GM12801 (cell line): ENCODE measurements around the gene CUX1.

Experiments used
- TF ChIP-seq, protein P1 (sequence below): IDR thresholded peaks from one replicate; pipeline ENCODE4 v1.5.1; 2011; ENCODE audit warnings: control low read depth; ENCODE audit not compliant: insufficient read length; ENCODE audit errors: extremely low read depth

CUX1 gene

DNA sequence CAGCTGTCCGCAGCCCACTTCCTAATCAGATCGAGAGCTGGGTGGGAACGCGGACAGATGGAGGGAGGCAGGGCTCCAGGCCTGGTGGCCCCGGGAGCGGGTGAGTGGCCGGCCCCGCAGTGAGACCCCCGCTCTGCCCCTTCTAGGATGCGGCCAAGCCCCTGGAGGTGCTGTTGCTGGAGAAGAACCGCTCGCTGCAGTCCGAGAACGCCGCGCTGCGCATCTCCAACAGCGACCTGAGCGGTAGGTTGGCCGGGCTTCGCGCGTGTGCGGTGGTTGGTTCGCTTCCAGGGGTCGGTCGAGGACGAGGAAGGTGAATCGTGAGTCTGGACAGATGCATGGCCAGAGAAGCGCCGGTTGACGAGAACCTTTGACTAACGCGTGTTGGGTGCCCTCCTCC is 377.9 kb downstream of the CUX1 start:
- TF ChIP-seq, protein P1, sequence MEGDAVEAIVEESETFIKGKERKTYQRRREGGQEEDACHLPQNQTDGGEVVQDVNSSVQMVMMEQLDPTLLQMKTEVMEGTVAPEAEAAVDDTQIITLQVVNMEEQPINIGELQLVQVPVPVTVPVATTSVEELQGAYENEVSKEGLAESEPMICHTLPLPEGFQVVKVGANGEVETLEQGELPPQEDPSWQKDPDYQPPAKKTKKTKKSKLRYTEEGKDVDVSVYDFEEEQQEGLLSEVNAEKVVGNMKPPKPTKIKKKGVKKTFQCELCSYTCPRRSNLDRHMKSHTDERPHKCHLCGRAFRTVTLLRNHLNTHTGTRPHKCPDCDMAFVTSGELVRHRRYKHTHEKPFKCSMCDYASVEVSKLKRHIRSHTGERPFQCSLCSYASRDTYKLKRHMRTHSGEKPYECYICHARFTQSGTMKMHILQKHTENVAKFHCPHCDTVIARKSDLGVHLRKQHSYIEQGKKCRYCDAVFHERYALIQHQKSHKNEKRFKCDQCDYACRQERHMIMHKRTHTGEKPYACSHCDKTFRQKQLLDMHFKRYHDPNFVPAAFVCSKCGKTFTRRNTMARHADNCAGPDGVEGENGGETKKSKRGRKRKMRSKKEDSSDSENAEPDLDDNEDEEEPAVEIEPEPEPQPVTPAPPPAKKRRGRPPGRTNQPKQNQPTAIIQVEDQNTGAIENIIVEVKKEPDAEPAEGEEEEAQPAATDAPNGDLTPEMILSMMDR, result no peak

DNA sequence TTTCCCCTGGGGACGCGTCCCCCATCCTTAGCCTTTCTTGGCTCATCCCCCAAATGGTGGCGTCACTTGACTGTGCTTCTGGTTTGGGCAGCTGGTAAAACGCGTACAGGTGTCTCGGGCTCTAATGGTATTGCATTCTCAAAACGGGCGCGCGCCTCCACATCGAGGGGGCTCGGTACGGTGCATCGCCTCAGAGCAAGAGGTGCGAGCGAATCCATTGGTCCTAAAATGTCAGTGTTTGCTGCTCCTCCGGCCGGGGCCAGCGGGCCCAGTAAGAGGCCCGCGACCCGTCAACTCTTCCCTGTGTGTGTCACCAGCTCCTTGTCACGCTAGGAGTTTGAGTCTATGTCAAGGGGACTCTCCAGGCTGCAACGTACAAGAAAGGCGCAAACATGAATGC is 378.6 kb downstream of the CUX1 start:
- TF ChIP-seq, protein P1, result no peak

DNA sequence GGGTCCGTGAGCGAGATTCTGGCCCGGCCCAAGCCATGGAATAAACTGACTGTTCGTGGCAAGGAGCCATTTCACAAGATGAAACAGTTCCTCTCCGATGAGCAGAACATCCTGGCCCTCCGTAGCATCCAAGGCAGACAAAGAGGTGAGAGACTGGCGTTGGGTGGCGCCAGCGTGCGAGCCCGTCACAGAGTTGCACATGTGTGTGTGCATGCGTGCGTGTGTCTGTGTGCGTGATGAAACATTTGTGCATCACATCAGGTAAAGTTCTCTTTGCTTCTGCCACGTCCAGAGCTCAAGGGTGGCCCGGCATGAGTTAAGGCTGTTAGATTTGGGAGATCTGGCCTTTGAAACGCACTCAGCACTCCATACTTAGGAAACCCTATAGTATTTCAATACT is 379.7 kb downstream of the CUX1 start:
- TF ChIP-seq, protein P1, result no peak

DNA sequence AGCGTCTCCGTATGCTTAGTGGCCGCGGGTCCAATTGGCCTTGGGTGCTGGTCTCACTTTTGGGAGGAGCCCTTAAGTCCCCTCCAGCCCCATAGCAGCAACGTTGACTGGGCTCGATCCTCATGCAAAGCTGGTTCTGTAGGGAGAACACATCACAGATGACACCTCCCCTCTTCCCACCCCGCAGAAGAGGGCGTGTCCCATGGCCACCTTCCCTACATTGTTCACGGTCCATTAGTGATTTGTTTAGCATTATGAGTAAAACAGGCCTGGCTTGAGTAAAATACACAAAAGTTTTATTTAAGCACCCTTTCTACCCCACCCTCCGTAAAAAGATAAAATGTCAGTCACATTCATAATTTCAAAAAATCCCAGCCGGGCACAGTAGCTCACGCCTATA is 380.2 kb downstream of the CUX1 start:
- TF ChIP-seq, protein P1, result no peak

DNA sequence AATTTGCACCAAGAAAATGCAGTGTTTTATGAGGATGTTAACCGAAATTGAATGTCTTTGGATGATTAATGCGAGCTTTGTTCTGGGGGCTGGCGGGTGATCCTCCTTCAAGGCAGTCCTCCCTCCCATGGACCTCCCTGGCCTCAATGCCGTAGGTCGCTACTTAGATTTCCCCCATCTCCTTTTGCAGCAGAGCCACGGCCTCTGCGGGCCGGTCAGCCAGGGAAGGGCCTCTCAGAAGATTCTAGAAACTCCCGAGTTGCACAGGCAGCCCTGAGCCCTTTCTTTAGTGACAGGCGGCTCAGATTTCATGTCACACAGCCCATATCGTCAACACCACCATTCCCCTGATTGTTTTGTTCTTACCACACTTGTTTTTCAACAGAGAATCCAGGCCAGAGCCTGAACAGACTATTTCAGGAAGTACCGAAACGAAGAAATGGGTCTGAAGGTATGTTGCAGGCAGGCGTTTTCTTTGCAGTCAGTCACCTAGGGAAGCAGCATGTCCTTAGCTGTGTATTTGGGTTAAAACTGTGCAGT is 381.1 kb downstream of the CUX1 start:
- TF ChIP-seq, protein P1, result no peak

DNA sequence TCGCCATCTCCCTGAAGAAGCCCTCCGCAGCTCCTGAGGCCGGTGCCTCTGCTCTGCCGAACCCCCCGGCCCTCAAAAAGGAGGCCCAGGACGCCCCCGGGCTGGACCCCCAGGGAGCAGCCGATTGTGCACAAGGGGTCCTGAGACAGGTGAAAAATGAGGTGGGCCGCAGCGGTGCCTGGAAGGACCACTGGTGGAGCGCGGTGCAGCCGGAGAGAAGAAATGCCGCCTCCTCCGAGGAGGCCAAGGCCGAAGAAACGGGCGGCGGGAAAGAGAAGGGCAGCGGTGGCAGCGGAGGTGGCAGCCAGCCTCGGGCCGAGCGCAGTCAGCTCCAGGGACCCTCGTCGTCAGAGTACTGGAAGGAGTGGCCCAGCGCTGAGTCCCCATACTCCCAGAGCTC is 384.1 kb downstream of the CUX1 start:
- TF ChIP-seq, protein P1, result no peak

DNA sequence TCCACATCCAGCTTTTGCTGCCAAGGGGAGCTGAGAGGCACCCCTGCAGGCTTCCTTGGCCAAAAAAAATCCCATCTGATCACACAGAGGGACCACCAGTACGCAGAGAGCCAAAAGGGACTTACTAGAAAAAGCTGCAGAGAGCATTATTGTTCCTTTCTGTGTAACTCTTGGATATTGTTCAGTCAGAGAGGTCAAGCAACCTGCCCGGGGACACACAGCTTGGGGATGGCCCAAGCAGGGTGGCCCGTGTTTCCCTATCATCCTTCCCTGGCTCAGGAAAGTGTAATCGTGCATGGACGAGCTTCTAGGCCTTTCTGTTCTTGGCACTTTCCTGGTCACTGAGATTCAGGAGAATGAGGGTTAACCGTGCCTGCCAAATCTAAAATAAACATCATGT is 385.1 kb downstream of the CUX1 start:
- TF ChIP-seq, protein P1, result no peak
